Measurements from ENCODE around the gene YJU2.

DNA sequence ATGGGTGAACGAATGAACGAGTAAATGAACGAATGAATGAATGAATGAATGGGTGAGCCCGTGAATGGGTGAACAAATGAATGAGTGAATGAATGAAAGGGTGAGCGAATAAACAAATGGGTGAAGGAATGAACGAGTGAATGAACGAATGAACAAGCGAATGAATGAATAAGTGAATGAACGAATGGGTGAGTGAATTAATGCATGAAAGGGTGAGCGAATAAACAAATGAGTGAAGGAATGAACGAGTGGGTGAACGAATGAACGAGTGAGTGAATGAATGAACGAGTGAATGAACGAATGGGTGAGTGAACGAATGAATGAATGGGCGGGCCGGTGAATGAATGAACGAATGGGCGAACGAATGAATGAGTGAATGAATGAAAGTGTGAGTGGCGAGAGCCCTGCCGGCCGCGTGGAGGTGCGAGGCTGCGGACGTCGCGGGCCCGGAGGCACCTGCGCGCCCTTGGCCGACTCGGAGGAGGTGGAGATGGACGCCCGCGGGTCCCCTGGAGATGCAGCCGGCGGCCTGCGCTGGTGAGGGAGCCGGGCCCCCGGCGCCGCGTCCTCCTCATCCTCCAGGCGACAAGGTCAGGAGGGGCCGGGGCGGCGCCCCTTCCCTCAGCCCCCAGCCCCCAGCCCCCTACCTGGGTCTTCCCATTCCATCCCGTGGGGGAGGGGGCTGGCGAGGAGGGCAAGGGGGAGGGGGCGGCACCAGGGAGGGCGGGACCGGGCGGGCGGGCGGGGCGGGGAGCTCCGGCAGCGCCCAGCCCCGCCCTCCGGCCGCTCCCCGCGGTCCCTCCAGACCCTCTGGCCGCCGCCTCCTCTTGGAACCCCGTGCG, 49.0 kb upstream of the YJU2 start:
- no peak for TF ChIP-seq CHD2 (IDR thresholded peaks at IDR 0.05; ENCODE audit: low read length)
- TF ChIP-seq SP1 (IDR thresholded peaks at IDR 0.05; ENCODE audit: low read depth, low read length) = no peak
